ENCODE measurements around the gene SLC7A1. TPM values are rescaled to one million over a fixed set of nuclear protein-coding genes. Genes with fewer than 3 reads are reported as not detected.

Gene SLC7A1
- total and polyA plus RNA-seq, 4 donors: 0.90 to 22.6 (median 1.4) TPM

DNA sequence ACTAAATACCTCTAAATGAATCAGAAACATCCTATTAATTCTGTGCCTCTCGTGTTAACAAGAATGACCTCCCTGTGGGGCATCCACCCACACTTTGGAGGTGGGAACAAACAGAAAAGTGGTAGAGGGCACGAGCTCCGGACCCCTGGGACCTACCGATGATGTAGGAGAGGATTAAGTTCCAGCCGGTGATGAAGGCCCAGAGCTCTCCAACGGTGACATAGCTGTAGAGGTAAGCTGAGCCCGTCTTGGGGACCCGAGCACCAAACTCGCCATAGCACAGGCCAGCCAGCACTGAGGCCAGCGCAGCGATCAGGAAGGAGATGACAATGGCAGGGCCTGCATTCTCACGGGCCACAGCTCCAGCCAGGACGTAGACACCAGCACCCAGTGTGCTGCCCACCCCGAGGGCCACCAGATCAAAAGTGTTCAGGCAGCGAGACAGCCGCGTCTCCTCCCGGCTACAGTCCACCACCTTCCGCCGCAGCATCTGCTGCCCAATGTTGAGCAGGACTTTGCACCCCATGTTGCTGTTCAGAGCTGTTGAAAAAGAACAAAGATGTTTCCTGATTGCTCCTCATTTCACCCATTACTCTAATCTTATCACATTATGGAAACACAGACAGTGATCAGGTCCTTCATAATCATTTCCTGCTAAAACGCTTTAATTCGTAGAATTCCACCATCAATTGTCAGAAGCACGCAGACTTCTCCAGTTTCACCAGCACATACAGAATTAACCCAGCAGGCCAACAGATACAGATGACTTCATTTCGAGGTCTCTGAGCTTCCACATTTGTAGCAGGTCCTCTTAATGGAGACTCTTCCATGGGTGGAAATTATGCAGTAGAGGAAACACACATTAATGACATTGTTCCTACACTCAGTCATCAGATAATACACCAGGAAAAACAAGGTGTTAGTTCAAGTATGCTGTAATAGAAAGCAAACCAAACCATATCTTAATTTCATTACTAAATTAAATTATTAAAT, 59.5 kb downstream of the SLC7A1 start:
- peaks cover 0 to 3% (median 0%) of the 10 kb centered on the region in 4 donors for H3K4me1 ChIP-seq (ENCODE audit: control insufficient read depth in 4 of 4, insufficient read depth in 4 of 4, low read length in 3 of 4)
- TF ChIP-seq NR2F2 (IDR thresholded peaks at IDR 0.05): no peak
- no peak for TF ChIP-seq HNF4G (IDR thresholded peaks at IDR 0.05)
- TF ChIP-seq FOXA2 (IDR thresholded peaks at IDR 0.05): no peak
- no peak for TF ChIP-seq MAX (IDR thresholded peaks at IDR 0.05)
- TF ChIP-seq, protein P1, sequence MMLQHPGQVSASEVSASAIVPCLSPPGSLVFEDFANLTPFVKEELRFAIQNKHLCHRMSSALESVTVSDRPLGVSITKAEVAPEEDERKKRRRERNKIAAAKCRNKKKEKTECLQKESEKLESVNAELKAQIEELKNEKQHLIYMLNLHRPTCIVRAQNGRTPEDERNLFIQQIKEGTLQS (IDR thresholded peaks at IDR 0.05): no peak
- TF ChIP-seq REST (IDR thresholded peaks at IDR 0.05): no peak
- TF ChIP-seq TAF1 (conservative IDR thresholded peaks at IDR 0.05): no peak
- TF ChIP-seq FOXA1 (IDR thresholded peaks at IDR 0.05): no peak
- TF ChIP-seq GABPA (IDR thresholded peaks at IDR 0.05 in 1 of 2, conservative IDR thresholded peaks at IDR 0.05 in 1 of 2): no peak
- no peak for TF ChIP-seq SP1 (IDR thresholded peaks at IDR 0.05)
- no peak for TF ChIP-seq HNF4A (conservative IDR thresholded peaks at IDR 0.05)
- no peak for TF ChIP-seq RXRA (IDR thresholded peaks at IDR 0.05)
- no peak for TF ChIP-seq ZBTB33 (IDR thresholded peaks at IDR 0.05)
- TF ChIP-seq, protein P2, sequence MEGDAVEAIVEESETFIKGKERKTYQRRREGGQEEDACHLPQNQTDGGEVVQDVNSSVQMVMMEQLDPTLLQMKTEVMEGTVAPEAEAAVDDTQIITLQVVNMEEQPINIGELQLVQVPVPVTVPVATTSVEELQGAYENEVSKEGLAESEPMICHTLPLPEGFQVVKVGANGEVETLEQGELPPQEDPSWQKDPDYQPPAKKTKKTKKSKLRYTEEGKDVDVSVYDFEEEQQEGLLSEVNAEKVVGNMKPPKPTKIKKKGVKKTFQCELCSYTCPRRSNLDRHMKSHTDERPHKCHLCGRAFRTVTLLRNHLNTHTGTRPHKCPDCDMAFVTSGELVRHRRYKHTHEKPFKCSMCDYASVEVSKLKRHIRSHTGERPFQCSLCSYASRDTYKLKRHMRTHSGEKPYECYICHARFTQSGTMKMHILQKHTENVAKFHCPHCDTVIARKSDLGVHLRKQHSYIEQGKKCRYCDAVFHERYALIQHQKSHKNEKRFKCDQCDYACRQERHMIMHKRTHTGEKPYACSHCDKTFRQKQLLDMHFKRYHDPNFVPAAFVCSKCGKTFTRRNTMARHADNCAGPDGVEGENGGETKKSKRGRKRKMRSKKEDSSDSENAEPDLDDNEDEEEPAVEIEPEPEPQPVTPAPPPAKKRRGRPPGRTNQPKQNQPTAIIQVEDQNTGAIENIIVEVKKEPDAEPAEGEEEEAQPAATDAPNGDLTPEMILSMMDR (IDR thresholded peaks at IDR 0.05; ENCODE audit: low read depth, low read length, missing input control): no peak
- no peak for TF ChIP-seq JUND (IDR thresholded peaks at IDR 0.05)
- no peak for TF ChIP-seq RAD21 (IDR thresholded peaks at IDR 0.05)
- no peak for TF ChIP-seq YY1 (IDR thresholded peaks at IDR 0.05)
- no peak for TF ChIP-seq EGR1 (IDR thresholded peaks at IDR 0.05; ENCODE audit: low read depth in 2 of 2)
- no peak for DNase-seq (ENCODE audit: low spot score)
- no peak overlapping the region for H3K27ac ChIP-seq (ENCODE audit: low read depth in 1 of 2, low read length in 2 of 2)
- no peaks in the 10 kb centered on the region for H3K9me3 ChIP-seq (ENCODE audit: control insufficient read depth in 4 of 4, low read length in 3 of 4)
- H3K36me3 ChIP-seq (ENCODE audit: control insufficient read depth in 4 of 4, insufficient read depth in 3 of 4, low read depth in 1 of 4, low read length in 3 of 4): peaks cover 0 to 2% (median under 1%) of the 10 kb centered on the region in 4 donors
- no peaks in the 10 kb centered on the region for H3K27me3 ChIP-seq (ENCODE audit: control insufficient read depth in 4 of 4, insufficient read depth in 4 of 4, low read length in 3 of 4)
- 97% methylated on average over 24 of the region's 24 CpGs for WGBS
- H3K4me3 ChIP-seq (ENCODE audit: low read depth in 1 of 3, low read length in 3 of 3): no peak overlapping the region
- H3K9ac ChIP-seq (ENCODE audit: low read depth in 1 of 2, low read length in 2 of 2): no peak overlapping the region
